Chondrocyte (in vitro differentiated cells): ENCODE results near the gene LTBP2. TPM values are rescaled to one million over a fixed set of nuclear protein-coding genes. Genes with fewer than 3 reads are reported as not detected.

Experiments used
- DNase-seq: peaks from one replicate; pipeline ENCODE4 v3.0.0; 2021; ENCODE audit warnings: mixed read lengths, low spot score
- H3K27ac Mint-ChIP-seq: one replicate; pipeline ENCODE4 v1.8.0; 2021; ENCODE audit warnings: mild to moderate bottlenecking, moderate library complexity, mixed read lengths; ENCODE audit not compliant: unreplicated experiment
- H3K27me3 Mint-ChIP-seq: 2 replicates; pipeline ENCODE4 v1.8.0; 2021; ENCODE audit warnings: low read depth, mixed read lengths
- H3K36me3 Mint-ChIP-seq: 2 replicates; pipeline ENCODE4 v1.8.0; 2021; ENCODE audit warnings: low read depth, mixed read lengths
- H3K4me1 Mint-ChIP-seq: 2 replicates; pipeline ENCODE4 v1.8.0; 2021; ENCODE audit warnings: low read depth, mild to moderate bottlenecking, mixed read lengths
- H3K4me3 Mint-ChIP-seq: one replicate; pipeline ENCODE4 v1.8.0; 2021; ENCODE audit warnings: mild to moderate bottlenecking, moderate library complexity, mixed read lengths; ENCODE audit not compliant: unreplicated experiment
- H3K9me3 Mint-ChIP-seq: 2 replicates; pipeline ENCODE4 v1.8.0; 2021; ENCODE audit warnings: low read depth, mixed read lengths
- total RNA-seq: library from RNA; stranded (reverse); gene quantifications from 3 replicates; pipeline ENCODE4 v1.2.1, GENCODE V29; 2021
- TF ChIP-seq, protein P1 (sequence below): fragments of 200-600 bp; sonication (generic); IDR thresholded peaks from 2 replicates; pipeline ENCODE4 v1.5.0; 2021; ENCODE audit warnings: antibody characterized with exemption, mild to moderate bottlenecking, moderate library complexity

The LTBP2 gene
- total RNA-seq, 1 donor from 2014 or later, result 215 TPM

DNA sequence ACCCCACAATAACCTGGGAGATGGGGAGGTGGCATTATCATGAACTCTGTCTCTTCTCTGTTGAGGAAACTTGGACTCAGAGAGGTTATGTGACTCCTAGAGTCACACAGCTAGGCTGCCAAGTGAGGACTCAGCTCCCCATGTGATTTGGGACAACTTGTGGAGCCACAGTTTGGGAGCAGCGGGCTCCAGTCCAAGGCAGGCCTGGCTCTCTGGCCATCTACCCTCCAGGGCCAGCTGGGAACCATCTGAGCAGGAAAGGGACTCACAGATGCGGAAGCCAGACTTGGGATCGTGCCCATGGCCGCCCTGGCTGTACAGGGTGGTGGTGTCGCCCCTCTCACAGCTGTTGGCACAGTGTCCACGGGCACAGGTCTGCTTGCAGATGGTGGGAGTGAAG lies 59.4 kb downstream of the LTBP2 start:
- TF ChIP-seq, protein P1, sequence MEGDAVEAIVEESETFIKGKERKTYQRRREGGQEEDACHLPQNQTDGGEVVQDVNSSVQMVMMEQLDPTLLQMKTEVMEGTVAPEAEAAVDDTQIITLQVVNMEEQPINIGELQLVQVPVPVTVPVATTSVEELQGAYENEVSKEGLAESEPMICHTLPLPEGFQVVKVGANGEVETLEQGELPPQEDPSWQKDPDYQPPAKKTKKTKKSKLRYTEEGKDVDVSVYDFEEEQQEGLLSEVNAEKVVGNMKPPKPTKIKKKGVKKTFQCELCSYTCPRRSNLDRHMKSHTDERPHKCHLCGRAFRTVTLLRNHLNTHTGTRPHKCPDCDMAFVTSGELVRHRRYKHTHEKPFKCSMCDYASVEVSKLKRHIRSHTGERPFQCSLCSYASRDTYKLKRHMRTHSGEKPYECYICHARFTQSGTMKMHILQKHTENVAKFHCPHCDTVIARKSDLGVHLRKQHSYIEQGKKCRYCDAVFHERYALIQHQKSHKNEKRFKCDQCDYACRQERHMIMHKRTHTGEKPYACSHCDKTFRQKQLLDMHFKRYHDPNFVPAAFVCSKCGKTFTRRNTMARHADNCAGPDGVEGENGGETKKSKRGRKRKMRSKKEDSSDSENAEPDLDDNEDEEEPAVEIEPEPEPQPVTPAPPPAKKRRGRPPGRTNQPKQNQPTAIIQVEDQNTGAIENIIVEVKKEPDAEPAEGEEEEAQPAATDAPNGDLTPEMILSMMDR, result no peak
- DNase-seq, result no peak
- Mint-ChIP-seq H3K9me3 (no peaks in the 10 kb centered on the region), H3K27ac (peak overlapping the region; percentile 94), H3K4me1 (peaks cover 76% of the 10 kb centered on the region), H3K27me3 (no peaks in the 10 kb centered on the region), H3K4me3 (no peak overlapping the region), H3K36me3 (peaks cover 16% of the 10 kb centered on the region)

DNA sequence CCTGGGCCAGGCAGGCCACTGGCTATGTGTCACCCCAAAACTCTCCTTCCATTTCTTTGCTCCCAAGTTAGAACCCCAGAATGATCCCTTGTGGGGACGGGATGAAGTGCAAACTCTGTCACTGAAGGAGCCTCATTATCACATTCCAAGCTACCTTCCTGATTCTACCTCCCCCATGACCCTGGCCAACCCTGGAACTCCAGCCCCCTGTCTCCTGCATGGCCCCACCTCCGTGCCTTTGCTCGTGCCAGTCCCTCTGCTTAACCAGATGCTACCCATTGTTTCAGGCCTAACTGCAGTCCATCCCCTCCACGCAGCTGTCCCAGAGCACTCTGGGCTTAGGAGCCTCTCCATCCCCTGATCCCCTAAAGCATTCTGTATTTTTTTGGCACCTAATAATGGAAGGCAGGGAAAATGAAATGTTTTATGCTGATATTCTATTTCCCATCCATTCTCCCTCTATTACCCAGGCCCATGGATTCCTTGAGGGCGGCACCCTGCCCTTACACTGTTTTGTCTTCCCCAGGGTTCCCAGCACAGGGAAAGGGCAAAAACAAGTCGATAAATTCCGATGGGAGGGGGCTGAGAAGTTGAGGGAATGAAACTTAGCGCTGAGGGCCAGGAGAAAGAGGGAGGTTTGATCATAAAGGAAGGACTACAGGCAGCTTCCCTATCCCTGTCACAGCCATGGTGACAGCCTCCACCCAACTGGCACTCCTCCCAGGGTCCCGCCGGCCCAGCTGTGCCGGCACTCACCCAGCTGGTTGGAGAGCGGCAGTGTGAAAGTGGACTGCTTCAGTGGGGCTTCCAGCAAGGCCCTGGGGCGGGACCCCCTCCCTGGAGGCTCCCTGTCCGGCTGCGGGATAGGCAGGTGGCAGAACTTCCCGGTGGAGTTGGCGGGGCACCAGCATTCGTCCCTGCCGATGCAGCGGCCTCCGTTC lies 60.3 kb downstream of the LTBP2 start:
- peaks cover 78% of the 10 kb centered on the region for H3K4me1 Mint-ChIP-seq
- peak overlapping the region; percentile 94 for H3K27ac Mint-ChIP-seq
- H3K36me3 Mint-ChIP-seq, result peaks cover 16% of the 10 kb centered on the region
- H3K9me3 Mint-ChIP-seq, result no peaks in the 10 kb centered on the region
- no peaks in the 10 kb centered on the region for H3K27me3 Mint-ChIP-seq
- peak; percentile 73 for DNase-seq
- peak overlapping the region; percentile 3 for H3K4me3 Mint-ChIP-seq
- TF ChIP-seq, protein P1, result no peak

DNA sequence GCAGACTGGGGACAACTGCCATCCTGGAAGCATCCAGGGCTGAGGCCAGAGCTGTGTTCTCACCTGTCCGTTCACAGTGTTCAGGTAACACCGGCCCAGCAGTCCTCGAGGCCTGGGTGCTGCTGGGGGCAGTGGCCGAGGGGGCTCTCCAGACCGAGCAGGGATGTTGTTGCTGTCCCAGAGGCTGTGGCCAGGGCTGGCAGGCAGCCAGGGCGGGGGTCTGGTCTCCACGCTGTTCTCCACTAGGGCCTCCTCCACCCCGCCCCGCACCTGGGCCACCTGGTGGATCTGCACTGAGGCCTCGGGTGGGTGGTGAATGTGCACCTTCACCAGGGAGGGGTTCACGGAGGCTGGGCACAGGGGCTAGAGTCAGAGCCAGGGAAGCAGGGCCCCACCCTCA lies 61.0 kb downstream of the LTBP2 start:
- peaks cover 20% of the 10 kb centered on the region for H3K36me3 Mint-ChIP-seq
- peaks cover 82% of the 10 kb centered on the region for H3K4me1 Mint-ChIP-seq
- H3K9me3 Mint-ChIP-seq, result no peaks in the 10 kb centered on the region
- DNase-seq, result peak; percentile 87
- H3K4me3 Mint-ChIP-seq, result no peak overlapping the region
- no peak overlapping the region for H3K27ac Mint-ChIP-seq
- no peaks in the 10 kb centered on the region for H3K27me3 Mint-ChIP-seq
- TF ChIP-seq, protein P1, result no peak

DNA sequence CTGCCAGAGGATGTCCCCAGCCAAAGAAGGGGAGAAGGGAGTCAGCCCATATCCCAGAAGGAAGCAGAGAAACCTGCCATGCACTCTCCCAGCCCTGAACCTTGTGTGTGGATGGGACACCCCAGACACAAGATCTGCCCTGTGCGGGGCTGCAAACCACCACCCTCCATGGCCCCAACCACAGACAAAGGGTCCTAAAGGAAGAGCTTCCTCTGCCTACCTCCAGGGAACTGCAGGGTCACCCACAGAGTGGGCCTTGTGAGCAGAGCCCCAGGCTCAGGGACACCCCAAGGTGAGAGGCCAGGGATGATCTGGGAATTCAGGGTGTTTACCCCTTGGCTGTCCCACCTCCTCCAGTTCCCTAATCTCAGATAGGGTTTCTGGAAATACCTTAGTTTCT lies 62.0 kb downstream of the LTBP2 start:
- no peaks in the 10 kb centered on the region for H3K27me3 Mint-ChIP-seq
- H3K4me3 Mint-ChIP-seq, result no peak overlapping the region
- TF ChIP-seq, protein P1, result no peak
- H3K27ac Mint-ChIP-seq, result peak overlapping the region; percentile 19
- H3K9me3 Mint-ChIP-seq, result no peaks in the 10 kb centered on the region
- H3K36me3 Mint-ChIP-seq, result peaks cover 23% of the 10 kb centered on the region
- DNase-seq, result no peak
- H3K4me1 Mint-ChIP-seq, result peaks cover 89% of the 10 kb centered on the region

DNA sequence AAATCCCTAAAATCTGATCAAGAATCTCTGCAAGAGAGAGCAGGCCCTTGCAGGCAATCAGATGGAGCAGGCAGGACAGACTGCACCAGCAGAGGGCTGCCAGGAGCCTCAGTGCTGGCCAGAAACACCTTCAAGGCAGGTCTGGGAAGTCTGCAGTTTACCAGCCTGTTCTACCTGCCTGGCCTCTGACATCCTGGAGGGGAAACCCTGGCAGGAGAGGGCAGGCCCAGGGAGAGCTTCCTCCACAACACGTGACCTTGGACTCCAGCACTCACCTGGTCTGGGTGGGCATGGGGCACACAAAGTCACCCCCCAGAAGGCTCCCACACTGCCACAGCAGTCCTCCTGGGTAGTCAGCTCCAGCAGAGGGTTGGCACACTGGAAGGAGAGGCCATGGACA lies 62.4 kb downstream of the LTBP2 start:
- Mint-ChIP-seq H3K4me3 (no peak overlapping the region), H3K27ac (peak overlapping the region; percentile 96), H3K36me3 (peaks cover 23% of the 10 kb centered on the region), H3K27me3 (no peaks in the 10 kb centered on the region), H3K9me3 (no peaks in the 10 kb centered on the region), H3K4me1 (peaks cover 89% of the 10 kb centered on the region)
- TF ChIP-seq, protein P1, result peak; percentile 65
- DNase-seq, result no peak
